Prostate gland (tissue), 2 donors: ENCODE measurements around the gene OR2H1. TPM values are rescaled to one million over a fixed set of nuclear protein-coding genes. Genes with fewer than 3 reads are reported as not detected.

ENCODE experiments used
- DNase-seq: peaks from one replicate; pipeline ENCODE4 v3.0.0-alpha.2; 2019; ENCODE audit warnings: low spot score
- H3K27ac ChIP-seq, 2 donors: fragments of 200-600 bp; sonication (generic); 2 replicates each; pipeline ENCODE4 v1.5.1; 2017 to 2019
- H3K27me3 ChIP-seq: fragments of 200-600 bp; sonication (generic); replicated peaks from 2 replicates; pipeline ENCODE4 v1.5.1; 2019; ENCODE audit not compliant: insufficient read depth
- H3K36me3 ChIP-seq, 2 donors: fragments of 200-600 bp; sonication (generic); 1 replicate in 1 of 2; 2 replicates in 1 of 2; pipeline versions ENCODE4 v1.5.1 to v1.8.1; 2017 to 2019
- H3K4me1 ChIP-seq: fragments of 200-600 bp; sonication (generic); replicated peaks from 2 replicates; pipeline ENCODE4 v1.5.1; 2019
- H3K4me3 ChIP-seq, 2 donors: fragments of 200-600 bp; sonication (generic); 2 replicates each; pipeline ENCODE4 v1.5.1; 2017 to 2019
- H3K9me3 ChIP-seq: fragments of 200-600 bp; sonication (generic); 2 replicates; pipeline ENCODE4 v1.5.1; 2017
- CTCF ChIP-seq, 4 experiments: fragments of 200-600 bp in 2 of 4; fragments of 450-650 bp in 2 of 4; sonication (generic) in 2 of 4; IDR thresholded peaks; 1 replicate in 3 of 4; 2 replicates in 1 of 4; pipeline ENCODE4 v1.5.1; 2016 to 2019; ENCODE audit warnings: antibody characterized with exemption in 4 of 4, mild to moderate bottlenecking in 2 of 4, moderate library complexity in 2 of 4
- POLR2A ChIP-seq: fragments of 450-650 bp; IDR thresholded peaks from one replicate; pipeline ENCODE4 v1.6.1; 2016; ENCODE audit warnings: antibody characterized with exemption, mild to moderate bottlenecking
- POLR2AphosphoS5 ChIP-seq: sonication (generic); formaldehyde crosslinking; IDR thresholded peaks from one replicate; pipeline ENCODE4 v1.6.1; 2017; ENCODE audit warnings: antibody characterized with exemption
- WGBS: methylation state at CpG from one replicate; pipeline ENCODE4 v1.1.5; 2018; 5-methylcytosine and 5-hydroxymethylcytosine counted together
- intact Hi-C: fragments of 100-400 bp; cut with DNase I; formaldehyde crosslinking; loops from one replicate; pipeline ENCODE4 v1.14.2; 2022
- total RNA-seq, 2 donors: library from RNA; depleted of rRNA; stranded (reverse); fragments of >200 nt; gene quantifications; one replicate each; pipeline ENCODE4 v1.1.0, GENCODE V29; 2016

The OR2H1 gene
- total RNA-seq, 2 donors from 2014 or later = 1.1 TPM; not detected in 1

GRCh38 chr6:29478740-29479139 is 21.8 kb downstream of the OR2H1 start:
- H3K4me1 ChIP-seq = no peaks in the 10 kb centered on the region
- 90% methylated on average over 5 of the region's 5 CpGs for WGBS
- intact Hi-C loops = no loop called here

GRCh38 chr6:29479560-29479959 is 22.6 kb downstream of the OR2H1 start:
- Histone ChIP-seq H3K27ac (no peak overlapping the region), H3K27me3 (no peaks in the 10 kb centered on the region), H3K36me3 (no peaks in the 10 kb centered on the region), H3K4me3 (no peak overlapping the region), H3K4me1 (no peaks in the 10 kb centered on the region), H3K9me3 (no peaks in the 10 kb centered on the region)
- DNase-seq = no peak
- 83% methylated on average over 2 of the region's 2 CpGs for WGBS
- intact Hi-C loops = no loop called here
- TF ChIP-seq POLR2A = no peak
- TF ChIP-seq CTCF (IDR thresholded peaks at IDR 0.05) = no peak
- TF ChIP-seq POLR2AphosphoS5 = no peak

More at GRCh38 chr6:29478740-29479139, 21.8 kb downstream of the OR2H1 start:
- H3K4me3 ChIP-seq = no peak overlapping the region
- TF ChIP-seq POLR2AphosphoS5 (no peak), POLR2A (no peak), CTCF (IDR thresholded peaks at IDR 0.05) (no peak)
- no peaks in the 10 kb centered on the region for H3K9me3 ChIP-seq
- DNase-seq = no peak
- H3K36me3 ChIP-seq = no peaks in the 10 kb centered on the region
- no peak overlapping the region for H3K27ac ChIP-seq
- H3K27me3 ChIP-seq = no peaks in the 10 kb centered on the region

- Histone ChIP-seq H3K9me3 (no peaks in the 10 kb centered on the region), H3K27me3 (no peaks in the 10 kb centered on the region), H3K4me3 (no peak overlapping the region), H3K27ac (no peak overlapping the region), H3K36me3 (no peaks in the 10 kb centered on the region), H3K4me1 (no peaks in the 10 kb centered on the region)
- 87% methylated on average over 3 of the region's 3 CpGs for WGBS
- intact Hi-C loops = no loop called here
- DNase-seq = no peak
- TF ChIP-seq POLR2A = no peak
- no peak for TF ChIP-seq CTCF (IDR thresholded peaks at IDR 0.05)
- no peak for TF ChIP-seq POLR2AphosphoS5
Measured at GRCh38 chr6:29483186-29483585, 26.2 kb downstream of the OR2H1 start.

- no peaks in the 10 kb centered on the region for H3K36me3 ChIP-seq
- no peak for DNase-seq
- H3K9me3 ChIP-seq = no peaks in the 10 kb centered on the region
- 71% methylated on average over 1 of the region's 1 CpG for WGBS
- H3K27me3 ChIP-seq = no peaks in the 10 kb centered on the region
- no peak for TF ChIP-seq POLR2A
- TF ChIP-seq CTCF (IDR thresholded peaks at IDR 0.05) = no peak
- intact Hi-C loops = no loop called here
- H3K4me1 ChIP-seq = no peaks in the 10 kb centered on the region
- H3K4me3 ChIP-seq = no peak overlapping the region
- no peak overlapping the region for H3K27ac ChIP-seq
Measured at GRCh38 chr6:29483735-29484134, 26.8 kb downstream of the OR2H1 start.

- H3K36me3 ChIP-seq = no peaks in the 10 kb centered on the region
- no peak for TF ChIP-seq CTCF (IDR thresholded peaks at IDR 0.05)
- TF ChIP-seq POLR2A = no peak
- TF ChIP-seq POLR2AphosphoS5 = no peak
- no peak overlapping the region for H3K27ac ChIP-seq
- WGBS = 50% methylated on average over 4 of the region's 4 CpGs
- intact Hi-C loops = no loop called here
- no peaks in the 10 kb centered on the region for H3K27me3 ChIP-seq
- H3K4me1 ChIP-seq = no peaks in the 10 kb centered on the region
- DNase-seq = no peak
- no peaks in the 10 kb centered on the region for H3K9me3 ChIP-seq
- H3K4me3 ChIP-seq = no peak overlapping the region
Measured at GRCh38 chr6:29486577-29486976, 29.6 kb downstream of the OR2H1 start.
